ENCODE results near the gene UCHL1.
"Not testable (repeated sequence)": the region's sequence is repeated elsewhere in the genome, so short reads cannot be mapped to it uniquely, and the experiment has no call there.

The UCHL1 gene

DNA sequence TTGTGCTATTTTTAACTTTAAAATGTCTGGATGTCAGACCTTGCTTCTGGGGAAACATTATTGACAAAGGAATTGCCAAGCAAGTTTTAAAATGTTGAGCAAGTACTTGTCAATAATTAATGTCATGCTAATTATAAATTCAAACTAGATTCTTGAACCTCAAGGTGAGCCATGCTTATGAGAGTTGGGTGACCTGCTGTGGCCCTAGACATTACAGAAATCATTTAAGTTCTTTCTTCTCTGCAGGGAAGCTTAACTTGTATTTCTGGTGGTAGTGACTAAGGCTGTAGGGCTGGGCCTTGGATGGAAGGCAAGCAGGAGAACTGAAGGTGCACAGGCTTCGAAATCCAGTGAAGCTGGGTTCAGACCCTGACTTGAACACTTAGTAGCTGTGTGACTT lies 14.8 kb upstream of the UCHL1 start:
- DNase-seq: no peak

DNA sequence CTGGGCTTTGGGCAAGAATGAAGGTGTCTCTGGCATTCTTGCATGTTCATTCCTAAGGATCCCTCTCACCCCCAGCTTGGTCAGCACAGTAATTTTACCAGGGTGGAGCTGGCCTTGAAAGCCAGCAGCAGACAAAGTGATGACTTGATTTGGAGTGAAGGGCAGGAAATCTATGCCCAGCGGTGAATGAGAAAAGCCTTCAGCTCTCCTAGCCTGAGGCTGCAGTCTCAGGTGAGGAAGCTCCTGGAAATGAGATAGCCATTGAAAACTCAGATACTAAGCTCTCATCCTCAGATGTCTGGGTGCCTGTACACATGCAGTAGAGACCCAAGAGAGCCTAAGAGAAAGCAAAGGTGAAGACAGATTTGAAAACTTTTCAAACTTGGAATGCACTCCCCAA lies 10.7 kb upstream of the UCHL1 start:
- no peak for DNase-seq

DNA sequence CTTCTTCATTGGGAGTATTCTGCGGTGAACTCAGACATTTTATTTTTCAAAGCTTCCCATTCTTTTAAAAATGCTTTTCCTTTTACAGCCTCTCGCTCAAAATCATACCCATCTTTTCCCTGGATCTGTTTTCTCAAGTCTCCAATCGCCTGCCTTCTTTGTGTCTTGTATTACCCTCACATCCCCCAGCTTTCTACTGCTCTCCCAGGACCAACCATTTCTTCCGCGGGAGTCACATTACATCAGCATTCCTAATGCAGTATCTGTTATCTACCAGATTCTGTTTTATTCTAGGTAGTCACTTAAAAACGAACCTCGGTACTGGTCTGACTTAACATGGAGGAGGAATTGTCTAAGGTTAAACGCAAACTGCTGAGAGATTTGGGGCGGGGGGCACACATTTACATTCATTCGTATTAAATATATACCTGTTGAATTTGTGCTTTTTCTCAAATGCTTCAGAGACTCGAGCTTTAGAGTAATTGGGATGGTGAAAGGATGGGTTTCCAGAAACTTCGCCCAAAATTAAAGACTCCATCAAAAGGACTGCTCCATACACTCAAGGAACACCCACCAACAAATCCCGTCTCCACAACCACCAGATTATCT lies 493 bp upstream of the UCHL1 start:
- DNase-seq: peak; percentile 38

DNA sequence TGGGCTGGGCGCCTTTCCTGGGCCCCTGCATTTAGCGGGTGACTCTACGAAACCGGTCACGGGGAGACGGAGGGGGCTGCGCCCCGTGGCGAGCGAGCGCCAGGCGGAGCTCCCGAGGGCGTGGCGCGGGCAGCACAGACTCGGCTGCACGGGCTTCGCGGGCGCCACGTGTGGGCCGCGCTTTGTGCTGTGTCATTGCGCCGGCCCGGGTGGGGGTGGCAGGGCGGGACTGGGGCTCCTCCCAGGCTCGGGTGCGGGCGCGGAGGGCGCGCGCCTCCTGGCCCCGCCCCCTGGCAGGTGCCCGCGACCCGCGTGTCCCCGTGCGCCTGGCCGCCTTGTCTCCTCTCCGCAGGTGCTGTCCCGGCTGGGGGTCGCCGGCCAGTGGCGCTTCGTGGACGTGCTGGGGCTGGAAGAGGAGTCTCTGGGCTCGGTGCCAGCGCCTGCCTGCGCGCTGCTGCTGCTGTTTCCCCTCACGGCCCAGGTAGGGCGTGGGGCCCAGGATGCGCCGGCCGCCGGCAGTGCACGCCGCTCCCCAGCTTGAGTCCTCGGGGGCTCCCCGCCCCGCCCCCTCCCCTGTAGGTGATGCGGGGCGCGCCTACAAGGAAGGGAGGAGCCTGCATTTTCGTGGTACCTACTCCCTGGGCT lies 651 bp downstream of the UCHL1 start:
- DNase-seq: peak; percentile 80

DNA sequence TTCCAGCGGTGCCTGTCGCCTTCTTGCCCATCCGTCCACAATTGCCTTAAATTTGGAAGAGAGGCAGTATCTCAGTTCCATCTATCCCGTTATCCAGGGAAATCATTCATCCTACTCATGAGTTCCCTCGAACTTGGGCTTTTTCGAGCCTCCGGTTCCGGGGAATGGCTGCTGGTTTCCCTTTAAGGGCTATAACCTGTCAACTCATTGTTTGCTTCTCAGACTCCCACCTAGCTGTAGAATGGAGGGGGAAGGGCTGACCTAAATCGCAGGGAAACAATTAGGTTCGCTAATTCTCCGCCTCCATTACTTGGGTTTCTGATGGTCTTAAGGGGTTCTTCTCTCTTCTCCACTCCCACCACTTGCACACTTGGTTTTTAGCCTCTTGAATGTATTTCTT lies 1.2 kb downstream of the UCHL1 start:
- no peak for DNase-seq

DNA sequence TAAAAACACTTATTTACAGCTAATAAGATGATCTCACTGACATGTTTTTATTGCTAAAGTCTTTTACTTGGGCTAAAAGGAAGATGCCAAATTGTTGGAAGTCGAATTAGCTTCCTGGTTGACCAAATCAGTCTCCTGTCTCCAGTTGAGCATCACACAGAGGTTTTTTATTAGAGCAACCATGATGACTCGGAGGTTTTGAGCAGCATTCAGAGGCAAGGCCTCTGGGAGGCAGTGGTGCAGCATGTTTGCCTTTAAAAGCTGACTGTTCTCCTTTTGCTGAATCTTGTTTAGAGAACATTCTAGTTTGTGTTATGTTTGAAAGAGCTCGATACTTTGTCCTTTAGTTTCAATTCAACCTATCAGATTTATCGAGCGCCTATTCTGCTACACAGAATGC lies 2.1 kb downstream of the UCHL1 start:
- peak; percentile 1 for DNase-seq

DNA sequence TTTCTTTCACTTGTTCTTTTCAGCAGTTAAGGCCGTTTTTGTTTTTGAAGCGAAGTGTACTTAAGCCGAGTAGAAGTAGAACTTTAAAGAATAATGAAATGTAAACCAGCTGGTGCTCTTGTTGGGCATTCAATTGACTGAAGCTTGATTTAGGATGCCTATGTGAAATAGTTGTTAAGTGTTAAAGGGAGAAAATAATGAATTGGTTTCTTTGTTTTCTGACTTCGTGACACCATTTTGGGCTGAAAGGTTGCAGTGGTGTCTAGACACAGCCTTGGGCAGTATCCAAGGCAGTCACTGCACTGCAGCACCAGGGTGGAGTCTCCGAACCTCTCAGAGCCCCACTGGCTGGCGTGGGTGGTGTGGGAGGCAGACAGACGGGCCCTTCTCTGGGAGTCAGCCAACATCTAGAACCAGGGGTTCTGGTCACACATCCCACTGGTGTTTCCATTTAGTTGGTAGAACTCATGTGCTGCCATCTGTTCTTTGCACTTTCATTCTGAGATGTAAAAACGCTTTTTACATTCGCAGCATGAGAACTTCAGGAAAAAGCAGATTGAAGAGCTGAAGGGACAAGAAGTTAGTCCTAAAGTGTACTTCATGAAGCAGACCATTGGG lies 3.5 kb downstream of the UCHL1 start:
- no peak for DNase-seq

DNA sequence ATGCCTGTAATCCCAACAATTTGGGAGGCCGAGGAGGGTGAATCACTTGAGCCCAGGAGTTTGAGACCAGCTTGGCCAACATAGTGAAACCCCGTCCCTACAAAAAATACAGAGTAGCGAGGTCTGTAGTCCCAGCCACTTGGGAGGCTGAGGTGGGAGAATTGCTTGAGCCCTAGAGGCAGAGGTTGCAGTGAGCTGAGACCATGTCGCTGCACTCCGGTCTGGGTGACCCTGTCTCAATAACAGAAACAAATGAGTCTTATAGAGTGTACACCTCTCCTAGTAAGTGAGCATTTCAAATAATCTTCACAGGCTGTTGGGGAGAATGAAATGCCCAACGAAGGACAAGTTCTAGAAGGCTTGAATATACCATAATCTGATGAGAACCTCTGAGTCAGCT lies 5.5 kb downstream of the UCHL1 start:
- no peak for DNase-seq

DNA sequence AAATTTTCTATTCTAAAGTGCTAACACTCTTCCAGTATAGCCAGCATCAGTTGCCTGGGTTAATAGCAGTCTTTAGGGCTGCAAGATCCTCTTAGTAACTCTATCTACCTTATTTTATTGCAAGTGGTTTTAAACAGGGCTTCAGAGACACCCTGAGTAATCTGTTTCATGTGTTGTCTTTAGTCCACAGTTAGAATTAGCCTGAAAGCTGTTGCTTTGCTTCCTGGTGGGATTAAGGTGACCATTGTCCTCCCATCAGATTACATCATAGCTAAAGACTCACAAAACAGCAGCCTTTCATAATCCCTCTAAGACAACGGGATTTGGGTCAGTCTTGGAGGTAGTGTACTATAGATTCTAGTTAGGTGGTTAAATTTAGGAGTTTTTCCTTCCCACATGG lies 7.5 kb downstream of the UCHL1 start:
- DNase-seq: no peak

DNA sequence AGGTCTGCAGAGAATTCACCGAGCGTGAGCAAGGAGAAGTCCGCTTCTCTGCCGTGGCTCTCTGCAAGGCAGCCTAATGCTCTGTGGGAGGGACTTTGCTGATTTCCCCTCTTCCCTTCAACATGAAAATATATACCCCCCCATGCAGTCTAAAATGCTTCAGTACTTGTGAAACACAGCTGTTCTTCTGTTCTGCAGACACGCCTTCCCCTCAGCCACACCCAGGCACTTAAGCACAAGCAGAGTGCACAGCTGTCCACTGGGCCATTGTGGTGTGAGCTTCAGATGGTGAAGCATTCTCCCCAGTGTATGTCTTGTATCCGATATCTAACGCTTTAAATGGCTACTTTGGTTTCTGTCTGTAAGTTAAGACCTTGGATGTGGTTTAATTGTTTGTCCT lies 11.3 kb downstream of the UCHL1 start:
- no peak for DNase-seq

DNA sequence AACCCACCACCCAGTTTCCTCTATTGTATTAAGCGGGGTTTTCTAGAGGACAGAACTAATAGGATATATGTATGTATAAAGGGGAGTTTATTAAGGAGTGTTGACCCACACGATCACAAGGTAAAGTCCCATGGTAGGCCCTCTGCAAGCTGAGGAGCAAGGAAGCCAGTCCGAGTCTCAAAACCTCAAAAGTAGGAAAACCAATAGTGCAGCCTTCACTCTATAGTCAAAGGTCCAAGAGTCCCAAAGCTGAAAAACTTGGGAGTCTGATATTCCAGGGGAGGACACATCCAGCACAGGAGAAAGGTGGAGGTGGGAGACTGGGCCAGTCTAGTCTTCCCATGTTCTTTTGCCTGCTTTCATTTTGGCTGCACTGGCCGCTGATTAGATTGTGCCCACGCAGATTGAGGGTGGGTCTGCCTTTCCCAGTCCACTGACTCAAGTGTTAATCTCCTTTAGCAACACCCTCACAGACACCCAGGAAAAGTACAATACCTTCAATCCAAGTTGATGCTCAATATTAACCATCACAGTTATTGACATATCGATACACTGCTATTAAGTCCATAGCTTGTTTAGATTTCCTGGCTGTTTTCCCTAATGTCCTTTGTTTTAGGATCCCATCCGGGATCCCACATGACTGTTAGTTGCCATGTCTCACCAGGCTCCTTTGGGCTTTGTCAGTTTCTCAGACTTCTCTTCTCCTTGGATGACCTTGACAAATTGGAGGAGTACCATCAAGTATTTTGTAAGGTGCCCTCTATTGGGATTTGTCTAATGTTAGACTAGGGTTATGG lies 12.2 kb downstream of the UCHL1 start:
- no peak for DNase-seq

DNA sequence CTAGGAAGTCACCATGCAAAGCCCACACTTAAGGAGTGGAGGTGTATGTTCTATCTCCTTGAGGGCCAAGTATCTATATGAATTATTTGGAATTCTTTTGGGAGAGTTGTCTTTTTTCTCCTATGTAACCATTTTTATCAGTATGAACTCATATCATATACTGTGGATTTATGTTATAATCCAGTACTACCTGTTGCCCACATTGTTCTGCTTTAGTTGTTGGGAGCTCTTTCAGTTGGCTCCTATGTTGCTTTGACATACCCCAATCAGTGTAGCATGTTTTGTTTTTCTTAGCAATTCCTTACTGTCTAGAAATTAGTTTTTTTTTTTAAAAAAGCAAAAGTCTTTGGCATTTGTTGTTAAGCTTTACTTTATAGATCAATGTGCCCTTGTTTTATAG lies 13.0 kb downstream of the UCHL1 start:
- DNase-seq: no peak

DNA sequence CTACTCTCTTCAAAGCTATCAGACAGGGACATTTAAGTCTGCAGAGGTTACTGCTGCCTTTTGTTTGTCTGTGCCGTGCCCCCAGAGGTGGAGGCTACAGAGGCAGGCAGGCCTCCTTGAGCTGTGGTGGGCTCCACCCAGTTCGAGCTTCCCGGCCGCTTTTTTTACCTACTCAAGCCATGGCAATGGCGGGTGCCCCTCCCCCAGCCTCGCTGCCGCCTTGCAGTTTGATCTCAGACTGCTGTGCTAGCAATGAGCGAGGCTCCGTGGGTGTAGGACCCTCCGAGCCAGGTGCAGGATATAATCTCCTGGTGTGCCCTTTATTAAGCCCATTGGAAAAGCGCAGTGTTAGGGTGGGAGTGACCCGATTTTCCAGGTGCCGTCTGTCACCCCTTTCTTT lies 19.2 kb downstream of the UCHL1 start:
- DNase-seq: not testable (repeated sequence)

DNA sequence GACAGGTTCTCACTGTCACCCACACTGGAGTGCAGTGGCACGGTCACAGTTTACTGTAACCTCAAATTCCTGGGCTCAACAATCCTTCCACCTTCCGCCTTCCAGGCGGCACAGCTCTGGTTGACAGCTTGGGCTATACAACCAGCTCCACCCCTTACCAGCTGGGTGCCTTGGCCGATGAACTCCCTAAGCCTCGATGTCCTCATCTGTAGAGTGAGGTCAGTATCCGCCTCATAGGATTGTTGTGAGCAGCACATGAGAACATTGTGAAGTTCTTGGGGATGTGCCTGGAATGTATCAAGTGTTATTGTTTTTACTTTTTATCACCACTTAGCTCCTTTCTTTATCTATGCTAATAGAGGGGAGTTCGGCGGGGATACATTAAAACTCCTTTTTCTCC lies 23.3 kb downstream of the UCHL1 start:
- DNase-seq: no peak

DNA sequence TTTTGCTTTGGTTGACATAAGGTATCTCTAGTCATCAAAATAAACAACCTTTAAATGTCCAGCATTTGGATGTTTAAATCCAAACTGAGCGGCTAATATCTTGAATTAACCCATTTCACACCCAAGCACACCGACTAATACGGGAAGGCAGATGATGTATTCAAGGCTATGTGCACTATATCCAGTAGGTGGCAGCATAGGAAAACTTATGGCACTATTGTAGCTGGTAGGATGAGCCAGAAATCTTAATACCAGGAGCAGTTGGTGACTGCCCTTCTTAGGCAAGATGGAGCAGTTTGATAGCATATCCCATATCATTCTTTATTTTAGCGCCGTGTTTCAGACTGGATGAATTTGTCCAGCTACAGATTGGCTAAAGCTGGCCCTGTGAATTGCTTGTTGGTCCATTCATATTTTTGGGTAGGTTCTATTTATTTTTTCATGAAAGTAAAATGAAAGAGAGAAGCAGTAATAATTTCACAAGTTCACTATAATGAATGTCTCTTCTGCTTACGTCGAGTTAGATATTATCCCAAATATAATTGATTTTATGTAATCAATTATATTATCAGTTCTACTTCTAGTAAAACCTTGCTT lies 24.4 kb downstream of the UCHL1 start:
- DNase-seq: peak; percentile 81

DNA sequence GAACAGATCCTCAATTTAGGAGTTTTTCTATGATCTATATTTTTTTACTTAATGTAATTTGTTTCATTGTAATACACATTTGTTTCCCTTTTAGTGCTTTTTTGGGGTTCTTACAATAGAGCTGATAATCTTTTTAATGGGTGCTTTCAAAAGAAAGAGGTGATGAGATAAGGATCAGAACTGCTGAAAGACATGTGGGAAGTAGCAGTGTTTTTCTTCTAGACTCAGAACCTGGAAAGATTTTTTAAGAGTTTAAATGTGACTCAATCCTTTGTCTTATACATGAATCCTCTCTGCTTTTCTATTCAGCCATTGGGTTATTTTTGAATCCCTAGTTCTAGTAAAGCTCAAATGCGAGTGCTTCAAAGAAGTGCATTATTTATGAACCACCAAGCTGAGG lies 25.6 kb downstream of the UCHL1 start:
- no peak for DNase-seq

DNA sequence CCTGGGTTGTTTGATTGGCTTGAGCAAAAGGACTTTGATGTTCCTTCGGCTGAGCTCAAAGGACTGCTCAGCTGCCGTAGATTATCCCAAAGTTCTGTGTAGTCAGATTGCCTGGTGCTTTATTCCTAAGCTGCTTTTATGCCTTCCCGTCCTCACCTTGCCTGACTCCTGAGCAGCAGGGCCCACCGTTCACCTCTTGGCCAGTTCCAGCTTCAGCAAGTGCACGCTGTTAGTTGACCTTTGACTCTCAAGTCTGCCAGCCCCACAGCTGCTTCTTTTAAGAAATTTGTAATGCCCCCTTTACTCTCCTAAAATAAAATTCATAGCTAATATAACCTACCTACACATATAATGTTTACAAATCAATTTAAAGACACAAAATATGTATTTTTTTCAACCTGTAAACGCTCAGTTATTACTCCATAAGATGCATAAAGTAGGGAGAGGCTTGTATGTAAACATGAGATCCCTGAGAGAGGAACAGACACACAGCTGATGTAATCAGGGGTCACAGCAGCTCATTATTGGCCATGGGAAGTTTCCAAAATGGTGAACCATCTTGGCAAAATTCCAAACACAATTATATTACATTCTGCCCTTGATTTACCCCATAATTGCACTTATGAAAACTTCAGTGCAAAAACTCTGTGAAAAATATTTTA lies 28.6 kb downstream of the UCHL1 start:
- DNase-seq: no peak

DNA sequence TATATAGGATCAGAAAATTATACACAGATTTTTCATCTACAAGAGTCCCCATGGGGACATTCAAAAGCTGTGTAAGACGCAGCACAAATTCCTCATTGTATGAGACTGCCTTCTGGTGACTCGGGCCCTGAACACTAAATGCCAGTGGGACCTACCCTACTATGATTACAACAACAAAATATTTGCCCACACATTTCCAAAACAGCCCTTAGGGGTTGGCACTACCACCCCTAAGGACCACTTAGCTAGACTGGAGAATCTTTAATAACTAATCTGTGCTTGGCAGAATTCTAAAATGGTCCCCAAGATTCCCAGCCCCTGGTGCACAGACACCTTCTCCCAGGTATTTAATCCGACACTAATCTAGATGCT lies 29.1 kb downstream of the UCHL1 start:
- DNase-seq: no peak

DNA sequence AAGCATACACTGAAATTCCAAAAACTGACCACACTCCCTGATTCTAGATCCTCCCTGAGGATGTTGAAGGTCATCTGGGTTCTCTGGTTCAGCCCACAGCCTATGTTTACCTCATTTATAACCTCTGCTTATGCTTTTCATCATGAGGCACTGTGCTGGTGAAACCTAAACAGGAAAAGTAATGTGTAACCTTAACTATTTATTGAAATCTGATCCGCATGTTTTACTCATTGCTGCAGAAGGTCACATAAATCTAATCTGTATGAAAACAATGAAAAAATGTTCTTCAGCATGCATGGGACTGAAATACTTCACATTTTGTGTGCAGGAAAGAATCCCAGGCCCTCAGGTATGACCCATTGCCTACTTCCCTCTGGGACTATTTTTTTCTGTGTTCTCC lies 30.3 kb downstream of the UCHL1 start:
- DNase-seq: no peak

DNA sequence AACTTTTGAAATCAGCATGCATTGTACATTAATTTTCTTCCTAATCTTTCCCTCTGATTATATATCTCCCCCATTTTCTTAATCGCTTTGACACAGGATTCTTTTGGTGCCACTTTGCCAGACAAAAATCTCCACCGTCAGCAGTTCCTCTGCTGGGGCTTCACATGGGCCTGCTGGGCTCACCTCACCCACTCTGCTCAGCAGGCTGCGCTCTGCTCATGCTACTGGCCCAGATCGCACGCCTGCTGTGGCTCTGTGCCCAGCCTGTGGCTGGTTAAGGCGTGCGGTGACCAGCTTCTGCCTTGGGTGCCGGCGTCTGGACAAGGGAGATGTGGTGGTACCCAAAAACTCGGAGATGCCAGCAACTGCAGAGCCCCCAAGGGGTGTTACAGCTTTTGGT lies 31.1 kb downstream of the UCHL1 start:
- no peak for DNase-seq

DNA sequence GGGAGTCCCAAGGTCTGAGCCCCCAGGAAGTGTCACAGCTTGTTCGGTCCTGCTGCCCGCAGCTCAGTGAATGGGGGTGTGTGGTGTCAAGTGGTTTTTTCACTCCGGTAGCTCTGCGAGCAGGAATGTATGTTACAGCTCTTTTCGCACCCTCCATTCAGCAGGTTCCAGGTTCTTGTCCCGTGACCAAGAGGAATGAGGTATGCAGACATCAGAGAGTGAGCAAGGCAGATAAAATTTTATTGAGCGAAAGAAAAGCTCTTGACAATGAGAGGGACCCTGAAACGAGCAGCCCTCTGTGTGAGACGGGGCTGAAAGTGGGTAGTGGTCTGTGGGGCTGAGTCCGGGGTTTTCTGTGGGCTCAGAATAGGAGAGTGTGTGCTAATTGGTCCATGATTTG lies 31.5 kb downstream of the UCHL1 start:
- no peak for DNase-seq

DNA sequence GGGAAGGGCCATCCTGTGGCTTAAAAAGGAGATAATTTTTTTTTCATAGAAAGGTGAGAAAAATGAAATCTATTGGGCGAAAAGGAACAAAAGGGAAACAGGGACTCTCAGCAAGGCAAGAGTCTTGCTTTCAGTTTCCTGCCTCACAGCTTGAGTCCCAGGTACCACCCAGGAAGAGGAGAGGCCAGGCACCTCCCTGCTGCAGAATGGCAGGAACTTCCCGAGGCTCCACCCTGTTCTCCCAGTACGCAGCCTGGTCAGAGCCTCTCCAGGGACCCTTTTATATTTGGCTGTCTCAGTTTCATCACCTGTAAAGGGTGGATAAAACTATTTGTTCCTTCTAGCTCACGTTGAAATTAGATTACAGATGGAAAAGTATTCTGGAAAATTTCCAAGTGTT lies 33.8 kb downstream of the UCHL1 start:
- DNase-seq: no peak

DNA sequence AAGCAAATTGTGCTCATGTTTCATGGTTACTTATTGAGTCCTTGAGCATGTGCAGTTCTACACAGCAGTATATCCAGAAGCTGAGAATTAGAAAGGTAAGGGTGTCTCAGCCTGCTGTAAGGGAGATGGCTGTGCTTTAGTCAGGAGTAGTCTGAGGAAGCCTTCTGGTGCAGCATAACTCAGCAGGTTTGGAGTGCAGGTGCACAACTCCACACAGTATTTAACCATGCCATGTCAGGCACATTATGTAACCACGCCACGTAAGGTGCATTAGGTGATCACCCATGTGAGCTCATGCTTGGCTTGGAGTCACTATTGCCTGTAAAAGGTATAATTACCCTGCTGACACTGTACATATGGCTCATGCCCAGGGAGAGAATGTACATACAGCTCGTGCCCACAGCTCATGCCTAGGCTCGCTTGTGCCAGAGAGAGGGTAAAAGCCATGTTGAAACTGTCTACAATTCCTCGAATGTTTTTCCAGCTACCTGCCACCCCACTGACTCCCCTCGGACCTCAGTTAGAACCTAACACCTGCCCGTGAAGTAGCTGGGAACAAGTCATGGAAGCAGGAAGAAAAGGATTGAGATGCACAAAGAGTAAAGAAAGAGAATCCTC lies 37.8 kb downstream of the UCHL1 start:
- DNase-seq: no peak

All from NCI-H774 (cell line).